Cardiac fibroblast (primary cell): Measurements from ENCODE around the gene CLDN24.
"Not testable (repeated sequence)": the region's sequence is repeated elsewhere in the genome, so short reads cannot be mapped to it uniquely, and the experiment has no call there.

Experiments
- DNase-seq, 2 donors: peaks; one replicate each; pipeline versions ENCODE4 v3.0.0 to v3.0.0-alpha.2; 2010; ENCODE audit warnings: low read depth in 2 of 2
- H3K4me3 ChIP-seq, 2 donors: replicated peaks in 1 of 2; 1 replicate in 1 of 2; 2 replicates in 1 of 2; pipeline ENCODE4 v1.5.1; 2011; ENCODE audit warnings: low read depth in 2 of 2, low read length in 2 of 2, mild to moderate bottlenecking in 2 of 2, moderate library complexity in 1 of 2
- TF ChIP-seq, protein P1 (sequence below): IDR thresholded peaks from one replicate; pipeline ENCODE4 v1.5.1; 2011; ENCODE audit warnings: low read depth, mild to moderate bottlenecking, low read length, inconsistent platforms

The CLDN24 gene

DNA sequence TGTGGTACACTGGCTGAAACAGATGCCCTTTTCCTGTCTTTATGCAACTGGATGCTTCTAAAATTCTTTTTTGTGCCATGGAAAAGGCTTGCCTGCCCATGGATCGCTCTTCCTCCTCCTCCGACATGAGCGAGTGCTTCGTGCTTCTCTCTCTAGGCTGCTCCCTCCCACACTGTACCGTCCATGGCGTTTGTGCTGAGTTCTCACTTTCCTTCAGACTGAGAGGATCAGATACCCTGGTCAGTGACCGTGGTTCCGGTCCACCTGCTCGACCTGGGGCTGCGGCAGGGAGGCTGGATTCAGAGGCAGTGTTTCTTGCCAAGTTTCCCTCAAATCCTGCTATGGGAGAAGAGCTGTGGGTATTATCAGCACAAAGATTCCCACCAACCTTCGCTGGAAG is 10.2 kb upstream of the CLDN24 start:
- TF ChIP-seq, protein P1, sequence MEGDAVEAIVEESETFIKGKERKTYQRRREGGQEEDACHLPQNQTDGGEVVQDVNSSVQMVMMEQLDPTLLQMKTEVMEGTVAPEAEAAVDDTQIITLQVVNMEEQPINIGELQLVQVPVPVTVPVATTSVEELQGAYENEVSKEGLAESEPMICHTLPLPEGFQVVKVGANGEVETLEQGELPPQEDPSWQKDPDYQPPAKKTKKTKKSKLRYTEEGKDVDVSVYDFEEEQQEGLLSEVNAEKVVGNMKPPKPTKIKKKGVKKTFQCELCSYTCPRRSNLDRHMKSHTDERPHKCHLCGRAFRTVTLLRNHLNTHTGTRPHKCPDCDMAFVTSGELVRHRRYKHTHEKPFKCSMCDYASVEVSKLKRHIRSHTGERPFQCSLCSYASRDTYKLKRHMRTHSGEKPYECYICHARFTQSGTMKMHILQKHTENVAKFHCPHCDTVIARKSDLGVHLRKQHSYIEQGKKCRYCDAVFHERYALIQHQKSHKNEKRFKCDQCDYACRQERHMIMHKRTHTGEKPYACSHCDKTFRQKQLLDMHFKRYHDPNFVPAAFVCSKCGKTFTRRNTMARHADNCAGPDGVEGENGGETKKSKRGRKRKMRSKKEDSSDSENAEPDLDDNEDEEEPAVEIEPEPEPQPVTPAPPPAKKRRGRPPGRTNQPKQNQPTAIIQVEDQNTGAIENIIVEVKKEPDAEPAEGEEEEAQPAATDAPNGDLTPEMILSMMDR = no peak
- no peak overlapping the region for H3K4me3 ChIP-seq
- no peak for DNase-seq

DNA sequence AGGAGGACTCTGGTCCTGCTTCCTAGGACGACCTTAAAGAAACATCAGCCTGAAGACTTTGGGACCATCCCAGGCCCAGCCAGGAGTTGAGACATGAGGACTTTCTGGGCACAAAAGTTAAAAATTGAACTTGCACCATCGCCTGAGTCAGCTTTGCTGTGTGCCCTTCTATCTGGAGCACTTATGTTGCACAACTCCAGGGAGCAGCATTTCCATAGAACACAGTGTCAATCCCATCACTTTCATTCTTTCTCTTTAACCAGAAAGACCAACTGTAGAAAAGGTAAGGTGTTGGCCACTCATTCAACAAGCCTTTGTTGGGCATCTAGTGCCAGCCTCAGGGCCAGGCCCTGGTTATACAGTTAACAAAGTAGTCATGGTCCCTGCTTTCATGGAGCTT is 8.6 kb upstream of the CLDN24 start:
- DNase-seq = peak in 1 of 2 donors; percentile 47
- TF ChIP-seq, protein P1 = no peak
- H3K4me3 ChIP-seq = no peak overlapping the region

DNA sequence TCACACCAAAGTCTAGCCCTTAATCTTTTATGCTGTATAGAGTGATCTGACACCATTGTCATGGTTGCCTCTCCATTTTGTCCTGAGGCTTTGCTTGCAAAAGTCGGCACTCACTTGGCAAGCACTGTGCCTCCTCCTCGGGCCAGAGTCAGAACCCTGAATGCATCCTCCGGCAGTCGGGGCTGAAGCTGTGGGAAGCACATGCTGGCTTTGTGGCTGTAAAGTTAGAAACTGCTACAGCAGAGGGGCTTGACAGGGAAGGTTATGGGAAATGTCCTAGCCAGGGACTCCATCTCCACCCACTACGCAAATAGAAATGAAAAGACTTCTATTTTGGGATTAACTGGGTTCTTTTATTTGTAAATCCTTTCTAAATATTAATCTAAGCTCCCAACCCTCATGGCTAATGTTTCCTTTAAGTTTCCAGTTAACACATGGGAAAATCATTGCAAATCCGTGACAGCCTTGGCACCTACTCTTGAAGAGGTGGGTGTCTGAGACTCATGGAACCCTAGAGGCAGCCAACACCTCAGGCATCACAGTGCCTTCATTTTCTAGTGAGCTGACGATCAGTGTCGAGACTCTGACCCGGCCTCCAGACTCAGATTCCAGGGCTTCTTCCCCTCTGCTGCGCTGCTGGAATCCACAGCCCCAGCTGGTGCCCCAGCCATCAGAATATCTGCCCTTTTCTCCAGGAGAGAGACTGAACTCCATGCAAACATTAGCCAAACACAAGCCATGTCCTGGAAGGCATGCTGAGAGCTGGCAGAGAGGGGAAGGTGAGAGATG is 7.9 kb upstream of the CLDN24 start:
- DNase-seq = no peak
- TF ChIP-seq, protein P1 = no peak
- H3K4me3 ChIP-seq = no peak overlapping the region

DNA sequence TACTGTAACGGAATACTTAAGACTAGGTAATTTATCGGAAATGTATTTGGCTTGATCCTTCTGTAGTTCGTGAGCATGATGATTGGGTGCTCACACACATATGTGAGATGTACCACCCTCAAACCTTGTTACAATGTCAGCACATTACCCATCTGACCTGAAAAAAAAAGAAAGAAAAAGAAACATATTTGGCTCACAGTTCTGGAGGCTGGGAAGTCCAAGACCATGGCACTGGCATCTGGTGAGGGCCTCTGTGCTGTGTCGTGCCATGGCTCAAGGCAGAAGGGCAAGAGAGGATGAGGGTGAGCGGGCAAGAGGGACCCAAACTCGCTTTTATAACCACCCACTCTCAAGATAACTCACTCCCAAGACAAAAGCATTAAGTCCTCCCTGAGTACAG is 7.0 kb upstream of the CLDN24 start:
- TF ChIP-seq, protein P1 = no peak
- DNase-seq = no peak
- H3K4me3 ChIP-seq = no peak overlapping the region

DNA sequence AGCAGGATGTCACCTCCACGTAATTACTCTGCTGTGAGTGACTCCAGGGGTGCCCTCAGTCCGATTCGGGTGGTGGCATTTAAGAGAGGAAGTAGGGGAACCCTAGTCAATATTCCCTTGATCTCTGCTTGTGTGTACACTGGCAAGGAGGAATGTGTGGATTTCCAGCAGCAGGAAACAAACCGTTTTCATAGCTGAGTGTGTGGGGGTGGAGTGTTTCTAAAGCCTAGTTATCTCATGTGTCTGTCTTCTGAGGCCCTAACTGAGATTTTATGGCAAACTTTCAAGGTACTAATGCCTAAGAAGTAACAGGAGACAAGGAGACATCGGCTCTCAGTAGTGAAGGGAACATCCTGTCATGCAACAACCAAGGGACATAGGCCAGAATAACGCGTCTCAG is 6.6 kb upstream of the CLDN24 start:
- no peak overlapping the region for H3K4me3 ChIP-seq
- TF ChIP-seq, protein P1 = no peak
- peak; percentile 25 to 81 for DNase-seq

DNA sequence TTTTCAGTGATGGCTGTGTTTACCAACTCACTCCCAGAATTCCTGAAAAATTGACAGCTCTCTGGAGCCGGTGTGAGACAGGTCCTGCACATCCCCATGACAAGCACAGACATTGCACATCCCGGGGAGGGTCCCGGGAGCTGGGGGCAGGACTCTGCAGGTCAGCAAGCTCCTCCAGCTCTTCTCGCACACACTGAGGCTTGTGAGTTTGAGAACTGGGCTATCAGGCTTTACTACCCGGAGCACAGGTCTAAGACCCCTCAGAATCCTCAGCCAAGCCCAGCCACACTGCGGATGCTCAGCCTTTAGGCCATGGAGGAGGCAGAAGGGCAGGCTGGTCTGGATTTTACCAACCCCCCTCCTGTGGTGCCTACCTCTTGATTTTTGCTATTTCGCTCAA is 5.6 kb upstream of the CLDN24 start:
- TF ChIP-seq, protein P1 = no peak
- H3K4me3 ChIP-seq = no peak overlapping the region
- DNase-seq = no peak

DNA sequence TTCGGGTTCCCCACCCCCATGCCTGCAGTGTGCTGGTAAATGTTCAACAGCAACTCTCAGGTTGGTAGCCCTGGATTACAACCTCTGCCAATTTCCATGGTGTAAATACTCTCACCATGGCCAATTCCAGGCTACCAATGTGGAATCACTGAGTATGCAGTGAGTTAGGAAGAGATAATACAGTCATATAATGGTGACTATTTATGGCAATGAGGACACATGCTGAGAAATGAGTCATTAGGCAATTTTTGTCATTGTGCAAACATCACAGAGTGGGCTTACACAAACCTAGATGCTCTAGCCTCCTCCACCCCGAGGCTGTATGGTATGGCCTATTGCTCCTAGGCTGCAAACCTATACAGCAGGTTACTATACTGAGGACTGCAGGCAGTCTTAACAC is 4.6 kb upstream of the CLDN24 start:
- peak in 1 of 2 donors; percentile 51 for DNase-seq
- H3K4me3 ChIP-seq = no peak overlapping the region
- TF ChIP-seq, protein P1 = no peak

DNA sequence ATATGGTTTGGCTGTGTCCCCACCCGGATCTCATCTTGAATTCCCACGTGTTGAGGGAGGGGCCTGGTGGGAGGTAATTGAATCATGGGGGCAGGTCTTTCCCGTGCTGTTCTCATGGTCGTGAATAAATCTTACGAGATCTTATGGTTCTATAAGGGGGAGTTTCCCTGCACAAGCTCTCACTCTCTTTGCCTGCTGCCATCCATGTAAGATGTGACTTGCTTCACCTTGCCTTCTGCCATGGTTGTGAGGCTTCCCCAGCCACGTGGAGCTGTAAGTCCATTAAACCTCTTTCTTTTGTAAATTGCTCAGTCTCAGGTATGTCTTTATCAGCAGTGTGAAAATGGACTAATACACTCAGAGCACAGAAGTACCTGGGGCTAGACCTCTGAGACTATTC is 4.2 kb upstream of the CLDN24 start:
- DNase-seq, H3K4me3 ChIP-seq: not testable (repeated sequence)
